ENCODE results near the gene CPT1A.

Gene CPT1A

DNA sequence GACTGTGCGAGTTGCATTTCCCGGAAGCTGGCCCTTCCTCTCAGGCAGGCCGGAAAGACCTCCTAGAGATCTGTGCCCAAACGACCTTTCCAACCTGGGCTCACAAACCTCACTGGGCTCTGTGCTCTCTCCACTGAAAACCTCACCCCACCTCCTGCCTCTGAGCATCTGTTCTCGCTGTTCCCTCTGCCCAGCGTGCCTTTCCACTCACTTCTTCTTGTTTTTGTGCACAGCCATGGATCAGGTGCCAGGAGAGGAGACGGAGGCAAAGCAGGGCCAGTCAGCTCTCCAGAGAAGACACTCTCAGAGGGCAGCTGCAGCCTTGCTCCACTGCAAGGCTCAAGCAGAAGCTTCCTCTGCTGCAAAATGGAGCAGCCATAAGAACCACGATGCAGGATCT, 10.9 kb upstream of the CPT1A start:
- DNase-seq, result no peak

DNA sequence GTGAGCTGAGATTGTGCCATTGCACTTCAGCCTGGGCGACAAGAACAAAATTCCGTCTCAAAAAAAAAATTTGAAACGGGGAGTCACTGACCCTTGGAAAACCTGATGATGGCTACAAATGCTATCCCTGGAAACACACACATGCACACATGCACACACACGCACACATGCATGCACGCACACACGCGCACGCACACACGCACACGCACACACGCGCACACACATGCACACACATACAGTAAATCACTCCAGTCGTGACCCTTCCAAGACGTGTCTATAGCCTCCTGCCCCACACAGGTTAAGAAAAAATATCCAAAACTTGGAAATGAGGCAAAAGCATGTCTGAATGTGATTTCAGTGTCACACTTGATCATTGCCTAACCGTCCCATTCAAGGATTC, 6.7 kb upstream of the CPT1A start:
- no peak for DNase-seq

DNA sequence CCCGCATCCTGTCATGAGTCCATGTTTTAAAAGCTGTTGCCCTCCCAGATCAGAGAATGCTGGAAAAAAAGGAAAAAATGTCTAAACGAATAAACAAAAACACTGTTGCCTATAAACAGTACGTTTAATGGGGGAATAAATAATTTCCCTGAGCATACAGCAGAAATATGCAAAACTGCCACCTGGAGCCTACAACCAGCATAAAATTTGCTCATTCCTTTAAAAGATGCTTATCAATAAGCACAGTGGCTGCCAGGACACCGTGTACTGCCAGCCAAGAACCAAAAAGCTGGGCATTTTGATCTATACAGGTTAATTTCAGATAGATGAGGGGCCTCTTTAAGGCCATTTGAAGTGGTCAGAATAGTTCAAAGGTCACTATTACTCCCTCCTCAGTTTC, 5.7 kb upstream of the CPT1A start:
- no peak for DNase-seq

DNA sequence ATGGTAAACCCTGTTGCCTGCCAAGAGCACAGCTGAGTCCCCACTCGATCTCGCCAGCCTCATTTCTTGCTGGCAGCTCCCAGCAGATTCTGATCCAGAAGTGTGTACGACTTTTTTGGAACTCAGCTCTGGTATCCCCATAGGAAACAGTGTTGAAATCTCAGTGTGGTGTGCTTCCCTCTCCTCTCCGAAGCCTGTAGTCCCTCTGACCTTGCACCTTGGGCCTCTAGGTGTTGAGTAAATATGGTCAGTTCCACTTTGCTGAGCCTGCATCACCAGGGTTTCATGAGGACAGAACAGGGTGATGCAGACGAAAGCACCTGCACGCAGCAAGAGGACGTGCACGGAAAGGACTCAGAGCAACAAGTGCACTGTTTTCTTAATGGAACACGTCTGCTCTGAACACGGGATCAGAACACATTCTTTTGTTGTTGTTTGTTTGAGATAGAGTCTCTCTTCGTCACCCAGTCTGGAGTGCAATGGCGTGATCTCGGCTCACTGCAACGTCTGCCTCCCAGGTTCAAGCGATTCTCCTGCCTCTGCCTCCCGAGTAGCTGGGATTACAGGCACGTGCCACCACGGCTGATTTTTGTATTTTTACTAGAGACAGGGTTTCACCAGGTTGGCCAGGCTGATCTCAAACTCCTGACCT, 3.8 kb upstream of the CPT1A start:
- DNase-seq, result no peak

DNA sequence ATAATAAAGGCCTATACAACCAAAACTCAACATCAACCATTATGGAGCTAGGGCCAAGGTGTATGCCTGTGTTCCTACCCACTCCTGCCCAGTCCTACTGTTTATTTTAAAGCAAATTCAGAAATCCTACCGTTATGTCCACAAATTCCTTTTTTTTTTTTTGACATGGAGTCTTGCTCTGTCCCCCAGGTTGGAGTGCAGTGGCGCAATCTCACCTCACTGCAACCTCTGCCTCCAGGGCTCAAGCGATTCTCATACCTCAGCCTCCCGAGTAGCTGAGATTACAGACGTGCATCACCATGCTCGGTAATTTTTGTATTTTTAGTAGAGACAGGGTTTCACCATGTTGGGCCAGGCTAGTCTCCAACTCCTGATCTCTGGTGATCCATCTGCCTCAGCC, 3.1 kb upstream of the CPT1A start:
- DNase-seq, result no peak

DNA sequence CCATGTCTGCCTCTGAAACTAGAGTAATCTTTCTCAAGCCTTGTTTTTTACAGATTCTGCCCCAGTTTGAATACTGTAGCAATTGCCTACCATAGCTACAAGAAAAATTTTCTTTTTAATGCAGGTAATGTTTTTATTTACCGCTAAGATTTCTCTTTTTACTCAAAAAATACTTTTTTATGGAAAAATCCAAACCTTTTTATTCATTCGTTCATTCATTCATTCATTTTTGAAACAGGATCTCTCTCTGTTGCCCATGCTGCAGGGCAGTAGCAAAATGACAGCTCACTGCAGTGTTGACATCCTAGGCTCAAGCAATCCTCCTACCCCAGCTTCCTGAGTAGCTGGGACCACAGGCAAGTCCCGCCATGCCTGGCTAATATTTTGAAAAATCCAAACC, 2.7 kb upstream of the CPT1A start:
- no peak for DNase-seq

DNA sequence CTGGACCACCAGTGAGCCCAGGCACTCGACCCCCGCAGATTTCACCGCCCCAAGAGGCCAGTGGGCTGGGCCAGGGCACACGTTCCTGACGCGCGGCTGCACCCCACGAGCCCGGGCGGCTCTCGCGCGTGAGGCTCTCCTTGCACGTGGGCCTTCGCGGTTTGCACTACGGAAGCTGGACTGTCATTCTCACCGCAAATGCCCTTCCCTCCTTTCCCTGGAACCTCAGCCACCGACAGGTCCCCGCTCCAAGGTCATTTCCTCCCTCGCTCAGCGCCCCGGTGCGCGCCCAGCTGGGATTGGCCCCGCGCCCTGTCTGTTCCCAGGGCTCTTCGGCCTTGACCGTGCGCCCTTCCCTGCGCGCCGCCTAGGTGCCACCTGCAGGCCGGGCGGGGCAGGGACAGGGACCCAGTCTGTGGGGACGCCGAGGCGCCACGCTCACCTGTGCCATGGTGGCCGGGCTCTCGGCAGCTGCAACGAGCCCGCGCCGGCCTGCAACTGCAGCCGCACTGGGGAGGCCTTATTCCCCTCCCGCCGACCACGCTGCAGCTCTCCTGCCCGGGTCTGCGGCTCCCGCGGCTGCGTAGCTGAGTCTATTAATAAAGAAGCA, 2.1 kb upstream of the CPT1A start:
- DNase-seq, result peak; percentile 71

DNA sequence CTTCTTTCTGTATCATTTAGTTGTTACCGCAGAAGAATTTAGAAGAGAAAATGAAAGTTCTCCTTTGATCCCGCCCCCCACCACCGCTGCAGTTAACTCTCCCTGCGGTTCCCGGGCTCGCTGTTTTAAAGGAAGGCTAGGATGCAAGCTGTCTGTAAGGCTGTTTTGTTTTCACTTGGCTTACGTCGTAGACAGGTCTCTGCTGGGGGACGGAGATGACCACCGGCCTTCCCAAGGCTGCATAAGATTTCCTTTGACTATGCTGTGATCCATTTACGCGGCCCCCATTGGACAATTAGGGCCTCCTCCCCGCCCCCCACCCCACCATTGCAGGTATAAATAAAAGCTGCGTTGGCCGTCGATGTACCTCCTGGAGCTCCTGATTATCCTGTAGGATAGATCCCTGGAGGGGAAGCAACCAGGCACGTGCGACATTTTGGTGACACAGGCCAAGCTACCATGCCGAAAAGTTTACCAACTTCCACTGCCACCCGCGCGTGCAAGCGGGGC, 1.4 kb upstream of the CPT1A start:
- peak; percentile 33 for DNase-seq

DNA sequence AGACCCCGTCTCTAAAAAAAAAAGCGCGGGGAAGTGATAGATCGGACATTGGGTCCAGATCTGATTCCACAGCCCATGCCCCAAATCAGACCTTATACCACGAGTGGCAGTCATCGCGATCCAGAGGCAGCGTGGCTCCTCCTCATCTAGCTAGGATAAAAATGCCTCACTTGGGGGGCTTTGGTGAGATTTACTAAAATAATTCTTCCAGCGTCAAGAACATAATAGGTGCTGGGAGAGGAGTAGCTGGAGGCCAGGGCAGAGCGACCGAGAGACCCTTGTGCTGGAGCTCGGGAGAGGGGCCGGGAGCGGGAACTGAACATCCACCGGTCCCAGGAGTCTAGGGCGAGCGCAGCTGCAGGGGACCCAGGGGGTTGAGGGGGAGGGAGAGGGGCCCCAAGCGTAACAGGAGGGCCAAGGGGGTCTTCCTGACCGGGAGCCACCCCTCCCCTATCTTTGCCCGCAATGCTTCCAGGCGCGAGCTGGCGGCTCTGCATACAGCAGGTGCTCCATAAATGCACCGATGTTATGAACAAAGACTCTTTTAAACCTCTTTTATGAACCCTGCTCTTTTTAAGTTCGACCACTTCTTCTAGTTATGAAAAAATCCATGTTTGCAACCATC, 823 bp upstream of the CPT1A start:
- no peak for DNase-seq

DNA sequence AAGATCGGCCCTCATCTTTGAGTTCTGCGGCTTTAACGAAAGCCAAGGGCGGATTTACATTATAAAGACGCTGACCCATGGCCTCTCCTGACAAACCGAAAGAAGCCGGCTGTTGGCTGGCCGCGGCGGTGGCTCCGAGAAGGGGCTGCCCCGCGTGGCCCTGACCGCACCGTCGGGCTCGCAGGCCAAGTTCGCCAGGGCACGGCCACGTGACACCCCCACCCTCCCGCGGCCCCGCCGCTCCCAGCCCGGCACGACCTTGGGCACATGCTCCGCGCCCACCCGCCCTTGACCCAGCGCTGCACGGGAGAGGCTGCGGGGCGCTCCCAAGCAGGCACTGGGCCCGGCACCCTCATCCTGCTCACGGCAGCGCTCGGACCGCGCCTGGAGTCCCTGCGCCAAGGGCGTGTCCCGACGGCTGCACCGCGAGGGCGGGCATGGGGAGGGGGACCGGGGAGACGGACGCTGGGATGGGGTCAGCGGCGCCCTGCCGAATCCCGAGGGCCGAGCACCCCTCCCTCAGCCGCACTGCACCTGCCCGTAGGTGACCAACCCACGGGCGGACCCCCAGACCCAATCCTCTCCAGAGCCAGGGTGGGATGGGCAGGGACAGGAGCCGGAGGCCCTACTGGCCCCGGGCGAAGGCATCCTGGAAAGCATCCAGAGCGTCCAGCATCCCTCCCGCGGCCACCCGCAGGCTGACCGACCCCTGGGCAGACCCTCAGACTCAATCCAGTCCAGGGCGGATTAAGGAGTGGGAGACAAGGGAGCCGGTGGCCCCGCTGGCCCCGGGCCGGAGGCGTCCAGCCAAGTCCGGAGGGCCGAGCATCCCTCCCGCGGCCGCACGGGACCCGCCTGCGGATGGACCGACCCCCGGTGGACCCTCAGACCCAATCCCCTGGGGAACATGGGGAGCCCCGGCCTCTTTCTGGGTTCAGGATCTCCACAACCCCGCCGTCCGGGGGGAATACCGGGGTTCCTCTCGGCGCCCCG, 759 bp downstream of the CPT1A start:
- DNase-seq, result no peak

DNA sequence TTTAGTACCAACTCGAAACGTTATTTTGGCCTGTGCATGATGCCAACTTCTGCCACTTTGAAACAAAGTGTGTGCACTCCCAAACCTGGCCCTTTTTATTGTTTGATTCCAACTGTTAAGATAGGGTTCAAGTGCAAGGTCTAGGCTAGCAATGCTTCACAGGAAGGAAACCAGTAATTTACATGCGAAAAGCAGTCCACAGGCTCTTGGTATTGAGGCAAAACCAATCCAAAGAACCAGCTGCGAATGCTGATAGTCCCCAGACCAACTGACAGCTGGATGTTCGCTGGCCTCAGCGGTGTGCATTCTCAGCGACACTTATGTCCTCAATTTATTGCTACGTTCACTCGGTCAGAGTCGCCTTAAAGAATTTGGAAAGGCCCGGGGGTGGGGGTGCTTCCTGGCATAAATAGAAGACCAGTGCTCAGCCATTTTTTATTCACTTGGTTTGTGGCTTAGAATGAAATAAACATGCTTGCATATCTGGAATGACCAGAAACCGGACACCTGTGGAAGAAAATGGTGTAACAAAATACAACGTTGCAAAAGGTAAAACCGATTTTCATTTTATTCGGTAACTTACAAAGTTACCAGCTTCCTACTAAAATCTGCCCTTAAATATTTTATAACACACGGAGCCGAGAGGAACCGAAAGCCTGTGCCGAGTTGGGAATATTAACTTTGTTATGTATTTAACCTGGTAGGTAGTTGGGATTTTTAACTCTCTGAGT, 1.6 kb downstream of the CPT1A start:
- no peak for DNase-seq

DNA sequence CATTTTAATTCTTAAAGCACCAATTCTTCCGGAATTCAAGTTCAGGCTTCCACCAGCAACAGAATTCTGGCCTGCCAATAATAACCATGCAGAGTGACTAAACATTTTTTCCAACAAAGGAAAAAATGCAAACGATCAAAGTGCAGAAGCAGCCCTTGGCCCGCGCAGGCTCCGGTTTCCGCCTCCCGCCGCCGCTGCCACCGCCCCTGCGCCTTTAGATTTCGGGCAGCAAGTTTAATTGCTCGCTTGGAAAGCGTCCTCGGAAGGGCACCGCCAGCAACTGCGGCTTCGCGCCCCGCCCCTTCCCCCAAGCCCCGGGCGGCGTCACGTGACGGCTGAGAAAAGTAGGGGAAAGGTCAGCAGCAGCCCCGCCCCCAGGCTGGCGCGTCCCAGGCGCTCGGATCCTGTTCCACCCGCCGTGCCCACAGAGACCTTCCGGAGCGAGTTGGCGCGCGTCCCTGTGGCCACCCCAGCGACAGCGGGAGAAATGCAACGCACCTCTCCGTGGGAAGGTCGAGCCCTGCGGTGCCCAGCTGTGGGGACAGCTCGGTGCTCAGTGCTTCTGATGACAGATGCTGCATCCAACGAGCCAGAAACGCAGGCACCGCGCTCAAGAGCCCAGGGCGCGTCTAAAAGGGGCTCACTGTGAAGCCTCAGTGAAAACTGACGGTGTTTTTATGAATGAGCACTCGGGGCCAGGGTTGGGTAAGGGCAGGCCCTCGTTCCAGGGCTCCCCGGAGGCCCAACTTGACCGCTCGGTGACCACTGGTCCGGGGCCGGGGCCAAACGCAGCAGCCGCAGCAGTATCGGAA, 2.5 kb downstream of the CPT1A start:
- DNase-seq, result peak; percentile 94

DNA sequence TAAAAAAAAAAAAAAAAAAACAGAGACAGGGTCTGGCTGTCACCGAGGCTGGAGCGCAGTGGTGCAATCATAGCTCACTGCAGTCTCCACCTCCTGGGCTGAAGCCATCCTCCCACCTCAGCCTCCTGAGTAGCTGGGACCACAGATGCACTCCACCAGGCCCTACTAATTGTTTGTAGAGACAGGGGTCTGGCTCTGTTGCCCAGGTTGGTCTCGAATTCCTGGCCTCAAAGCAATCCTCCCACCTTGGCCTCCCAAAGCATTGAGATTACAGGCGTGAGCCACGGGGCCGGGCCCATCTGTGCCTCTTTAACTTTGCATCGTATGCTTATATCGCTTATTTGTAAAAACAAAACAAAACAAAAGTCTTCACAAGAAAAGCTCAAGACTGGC, 3.1 kb downstream of the CPT1A start:
- DNase-seq, result no peak

DNA sequence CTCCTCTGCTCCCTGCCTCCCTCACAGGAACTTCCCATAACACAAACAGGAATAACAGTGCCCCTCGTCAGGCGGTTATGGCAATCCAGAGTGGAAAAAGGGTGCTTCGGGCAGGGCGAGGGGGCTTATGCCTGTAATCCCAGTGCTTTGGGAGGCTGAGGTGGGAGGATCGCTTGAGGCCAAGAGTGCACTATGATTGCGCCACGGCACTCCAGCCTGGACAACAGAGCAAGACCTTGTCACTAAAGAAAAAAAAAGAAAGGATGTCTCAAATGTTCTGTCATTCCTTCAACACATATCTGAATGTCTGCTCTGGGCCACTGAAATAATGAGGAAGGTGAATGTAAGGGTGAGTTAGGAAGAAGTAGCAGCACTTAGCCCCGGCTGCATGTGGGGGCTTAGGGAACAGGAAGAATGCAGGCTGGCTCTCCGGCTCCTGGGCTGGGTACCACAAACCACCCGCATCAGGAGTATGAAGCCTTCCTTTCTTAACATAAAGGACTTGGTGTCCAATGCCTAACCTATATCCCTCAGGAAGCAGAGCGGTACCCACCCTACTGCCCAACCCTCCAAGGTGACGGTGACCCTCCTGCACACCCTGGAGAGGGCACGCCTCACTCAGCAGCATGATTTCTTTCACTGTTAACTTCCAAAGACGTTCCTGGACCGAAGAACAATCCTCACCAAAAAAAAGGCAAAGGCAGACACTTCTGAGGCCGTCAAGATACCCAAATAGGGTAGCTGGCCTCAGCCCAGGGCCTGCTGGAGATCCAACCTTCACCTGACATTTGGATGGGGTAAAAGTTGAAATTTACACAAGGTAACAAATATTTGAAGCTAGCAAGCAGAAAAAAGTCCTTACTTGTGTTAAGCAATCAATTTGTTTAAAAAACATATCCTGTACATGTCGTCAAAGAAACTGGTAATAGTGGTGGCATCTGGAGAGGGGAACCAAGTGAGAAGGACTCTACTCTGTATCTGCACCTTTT, 3.8 kb downstream of the CPT1A start:
- DNase-seq, result no peak

DNA sequence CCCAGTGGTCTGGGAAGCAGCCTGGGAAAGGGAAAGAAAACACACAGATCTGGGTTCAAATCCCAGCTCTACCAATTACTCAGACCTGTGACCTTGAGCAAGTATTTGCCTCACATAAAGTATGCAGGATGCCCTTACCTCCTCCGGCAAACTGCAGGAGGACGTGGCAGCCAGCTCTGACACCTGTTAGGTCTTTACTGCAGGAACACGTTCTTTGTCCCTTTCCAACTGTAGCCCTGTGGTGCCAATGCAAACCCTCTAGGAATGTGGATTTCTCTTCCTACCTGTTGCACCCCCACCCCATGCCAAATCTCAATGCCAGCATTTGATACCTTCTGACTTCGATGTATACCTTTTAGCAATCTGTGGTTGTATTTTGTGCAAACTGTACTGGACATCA, 6.0 kb downstream of the CPT1A start:
- DNase-seq, result no peak

DNA sequence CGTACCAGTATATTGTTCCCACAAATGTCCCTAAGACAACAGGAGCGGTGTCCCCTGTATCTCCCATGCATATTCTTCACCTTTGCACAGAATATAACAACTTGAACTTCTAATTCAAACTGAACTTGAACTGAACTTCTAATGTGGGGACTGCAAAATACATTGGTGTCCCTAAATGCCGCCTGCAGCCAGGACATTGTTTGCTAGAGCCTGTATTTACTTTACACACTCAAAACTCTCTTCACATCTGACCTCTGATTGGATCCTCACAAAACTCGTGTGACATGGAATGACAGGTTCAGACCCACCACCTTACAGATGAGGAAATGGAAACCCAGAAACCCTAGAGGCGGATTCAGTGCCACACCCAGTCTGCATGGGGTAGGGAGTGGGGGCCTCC, 6.4 kb downstream of the CPT1A start:
- no peak for DNase-seq

DNA sequence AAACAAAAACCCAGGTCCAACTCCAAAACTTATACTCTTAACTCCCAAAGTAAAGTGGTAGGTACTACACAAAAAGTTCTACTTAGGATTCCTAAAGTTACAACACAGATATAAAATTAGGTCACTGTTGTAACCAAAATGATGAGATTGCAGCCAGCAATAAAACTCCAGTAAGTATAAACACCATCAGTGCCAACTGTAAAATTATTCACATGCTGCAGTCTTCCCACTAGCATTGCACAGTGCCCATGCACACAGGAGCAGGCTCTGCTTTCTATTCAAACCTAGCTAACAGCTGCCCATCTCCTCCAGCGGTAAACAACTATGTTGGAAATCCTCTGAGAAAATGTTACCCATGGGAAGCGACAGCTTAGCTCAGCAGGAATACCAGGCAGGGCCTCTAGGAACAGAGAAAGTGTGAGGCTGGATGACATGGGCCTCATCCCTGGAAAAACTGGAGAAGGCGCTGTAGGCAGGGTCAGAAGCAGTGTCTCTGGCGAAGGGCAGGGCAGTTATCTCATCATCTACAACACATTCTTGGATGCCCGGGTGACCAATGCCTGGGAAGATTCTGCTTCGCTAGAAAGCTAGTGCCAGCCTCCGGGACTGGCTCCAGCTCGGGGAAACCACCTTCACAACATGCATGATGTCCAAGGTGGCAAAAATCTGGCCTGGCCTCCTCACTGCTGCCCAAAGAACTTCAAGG, 9.1 kb downstream of the CPT1A start:
- DNase-seq, result no peak

DNA sequence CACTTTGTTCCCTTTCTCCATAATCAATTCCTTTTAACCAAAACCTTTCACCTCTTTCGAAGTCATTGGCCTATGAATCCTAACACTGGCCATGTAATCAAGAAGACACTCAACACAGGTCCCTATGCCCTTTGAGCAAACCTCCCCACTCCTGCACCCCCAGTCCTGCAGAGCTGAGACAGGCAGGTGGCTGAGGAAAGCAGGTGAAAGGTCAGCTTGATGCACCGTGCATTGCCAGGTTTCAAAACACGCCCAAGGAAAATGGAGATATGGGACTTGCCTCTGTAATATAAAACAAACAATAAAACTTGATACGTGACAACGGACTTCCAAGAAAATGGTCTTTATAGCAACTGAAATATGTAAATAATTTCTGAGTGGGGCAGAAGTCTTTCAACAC, 10.6 kb downstream of the CPT1A start:
- DNase-seq, result no peak

DNA sequence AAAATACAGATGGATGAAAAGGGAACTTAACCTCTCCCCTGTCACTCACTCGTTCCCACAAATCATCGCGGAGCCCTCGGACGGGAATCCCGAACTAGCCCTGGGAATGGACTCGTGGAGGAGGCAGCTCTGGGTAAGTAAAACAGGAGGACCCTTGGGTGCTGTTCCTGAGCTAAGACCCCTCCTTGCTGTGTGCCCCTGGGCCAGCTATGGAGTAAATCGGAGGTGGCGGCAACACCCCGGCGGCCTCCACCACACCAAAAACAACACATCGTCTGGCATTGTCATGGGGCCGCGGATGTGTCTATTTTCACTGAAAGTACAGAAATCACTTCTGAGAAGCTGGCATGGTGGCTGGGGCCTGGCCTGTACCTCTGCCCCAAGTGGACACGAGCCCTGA, 12.1 kb downstream of the CPT1A start:
- DNase-seq, result no peak

DNA sequence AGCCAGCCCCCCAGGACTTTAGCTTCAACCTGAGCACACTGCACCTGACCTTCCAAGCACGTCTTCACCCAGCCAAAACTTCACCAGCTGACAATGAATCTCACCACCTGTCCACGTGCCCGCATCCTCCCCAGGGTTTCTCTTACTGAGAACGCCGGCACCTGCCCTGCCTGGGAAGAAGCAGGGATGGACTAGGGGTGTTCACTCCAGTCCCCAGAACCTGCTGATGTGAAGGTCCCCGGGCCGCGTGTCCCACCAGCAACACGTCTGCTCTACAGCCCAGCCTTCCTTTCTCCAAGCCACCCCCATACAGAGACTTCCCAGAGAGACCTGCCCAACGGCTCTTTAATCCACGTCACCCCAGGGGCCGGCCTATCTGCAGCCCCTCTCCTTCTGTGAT, 12.8 kb downstream of the CPT1A start:
- no peak for DNase-seq
